HG03064 (cell line): ENCODE measurements around the gene TMEM38A.
"Not testable (repeated sequence)": the region's sequence is repeated elsewhere in the genome, so short reads cannot be mapped to it uniquely, and the experiment has no call there.

ENCODE experiments used
- ATAC-seq: cut with Tn5 transposase; IDR thresholded peaks from one replicate; pipeline ENCODE4 v1.9.1; 2021; ENCODE audit warnings: low read depth; ENCODE audit not compliant: unreplicated experiment

The TMEM38A gene

DNA sequence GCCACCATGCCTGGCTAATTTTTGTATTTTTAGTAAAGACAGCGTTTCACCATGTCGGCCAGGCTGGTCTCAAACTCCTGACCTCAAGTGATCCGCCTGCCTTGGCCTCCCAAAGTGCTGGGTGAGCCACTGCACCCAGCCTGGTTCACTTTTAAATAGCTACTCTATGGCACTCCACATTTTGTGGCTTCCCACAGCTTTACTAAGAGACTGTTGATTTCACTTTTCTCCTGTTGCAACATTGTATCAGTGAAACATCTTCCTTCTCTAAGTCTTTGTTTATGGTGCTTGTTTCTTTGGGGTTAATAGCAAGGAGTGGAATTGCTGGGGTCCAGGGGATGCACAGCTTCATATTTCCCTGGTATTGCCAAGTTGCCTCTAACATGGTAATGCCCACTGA, 12.3 kb downstream of the TMEM38A start:
- ATAC-seq = no peak

DNA sequence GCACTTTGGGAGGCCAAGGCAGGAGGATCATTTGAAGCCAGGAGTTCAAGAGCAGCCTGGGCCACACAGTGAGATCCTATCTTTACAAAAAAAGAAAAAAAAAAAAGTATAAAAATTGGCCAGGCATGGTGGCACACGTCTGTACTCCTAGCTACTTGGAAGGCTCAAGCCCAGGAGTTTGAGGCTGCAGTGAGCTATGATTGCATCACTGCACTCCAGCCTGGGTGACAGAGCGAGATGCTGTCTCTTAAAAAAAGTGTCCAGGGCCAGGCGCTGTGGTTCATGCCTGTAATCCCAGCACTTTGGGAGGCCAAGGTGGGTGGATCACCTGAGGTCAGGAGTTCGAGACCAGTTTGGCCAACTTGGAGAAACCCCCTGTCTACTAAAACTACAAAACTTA, 12.9 kb downstream of the TMEM38A start:
- ATAC-seq = not testable (repeated sequence)

DNA sequence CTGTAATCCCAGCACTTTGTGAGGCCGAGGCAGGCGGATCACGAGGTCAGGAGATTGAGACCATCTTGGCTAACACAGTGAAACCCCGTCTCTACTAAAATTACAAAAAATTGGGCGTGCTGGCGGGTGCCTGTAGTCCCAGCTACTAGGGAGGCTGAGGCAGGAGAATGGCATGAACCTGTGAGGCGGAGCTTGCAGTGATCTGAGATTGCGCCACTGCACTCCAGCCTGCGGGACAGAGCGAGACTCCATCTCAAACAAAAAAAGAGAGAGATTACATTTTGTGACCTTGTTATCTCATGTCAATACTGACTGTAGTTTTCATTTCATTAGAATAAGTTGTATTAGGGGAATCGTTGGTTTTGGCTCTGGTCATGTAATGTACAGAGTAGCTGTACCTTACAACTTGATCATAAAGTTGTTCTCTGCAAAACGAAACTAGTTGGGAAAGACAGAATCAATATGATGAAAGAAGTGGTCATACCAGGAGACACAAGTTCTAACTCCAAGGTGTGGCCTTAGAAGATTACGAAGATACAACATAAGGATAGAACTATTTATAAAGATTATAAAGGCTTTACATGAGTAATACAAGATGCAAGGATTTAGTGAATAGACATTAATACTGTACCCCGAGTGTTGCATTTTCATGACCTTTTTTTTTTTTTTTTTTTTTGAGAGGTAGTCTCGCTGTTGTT, 15.3 kb downstream of the TMEM38A start:
- no peak for ATAC-seq

DNA sequence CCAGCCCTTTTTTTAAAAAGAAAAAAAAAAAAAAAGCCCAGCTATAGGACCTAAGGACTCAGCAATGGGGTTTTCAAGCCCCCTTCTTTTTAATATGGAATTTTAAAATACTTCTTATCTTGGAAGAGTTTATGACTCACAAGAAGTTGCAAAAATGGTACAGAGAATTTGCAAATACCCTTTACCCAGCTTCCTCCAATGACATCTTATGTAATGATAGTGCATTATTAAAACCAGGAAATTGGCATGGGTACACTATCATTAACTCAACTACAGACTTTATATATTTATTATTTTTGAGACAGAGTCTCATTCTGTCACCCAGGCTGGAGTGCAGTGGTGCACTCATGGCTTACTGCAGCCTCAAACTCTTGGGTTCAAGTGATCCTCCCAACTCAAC, 16.1 kb downstream of the TMEM38A start:
- no peak for ATAC-seq

DNA sequence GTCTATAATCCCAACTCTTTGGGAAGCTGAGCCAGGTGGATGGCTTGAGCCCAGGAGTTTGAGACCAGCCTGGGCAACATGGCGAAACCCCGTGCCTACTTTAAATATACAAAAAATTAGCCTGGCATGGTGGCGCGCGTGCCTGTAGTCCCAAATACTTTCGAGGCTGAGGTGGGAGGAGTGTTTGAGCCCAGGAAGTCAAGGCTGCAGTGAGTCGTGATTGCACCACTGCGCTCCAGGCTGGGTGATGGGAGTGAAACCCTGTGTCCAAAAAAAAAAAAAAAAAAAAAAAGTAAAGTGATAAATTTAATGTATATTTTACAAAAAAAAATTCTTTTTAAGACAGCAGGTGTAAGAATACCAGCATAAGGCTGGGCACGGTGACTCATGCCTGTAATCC, 17.6 kb downstream of the TMEM38A start:
- ATAC-seq = no peak

DNA sequence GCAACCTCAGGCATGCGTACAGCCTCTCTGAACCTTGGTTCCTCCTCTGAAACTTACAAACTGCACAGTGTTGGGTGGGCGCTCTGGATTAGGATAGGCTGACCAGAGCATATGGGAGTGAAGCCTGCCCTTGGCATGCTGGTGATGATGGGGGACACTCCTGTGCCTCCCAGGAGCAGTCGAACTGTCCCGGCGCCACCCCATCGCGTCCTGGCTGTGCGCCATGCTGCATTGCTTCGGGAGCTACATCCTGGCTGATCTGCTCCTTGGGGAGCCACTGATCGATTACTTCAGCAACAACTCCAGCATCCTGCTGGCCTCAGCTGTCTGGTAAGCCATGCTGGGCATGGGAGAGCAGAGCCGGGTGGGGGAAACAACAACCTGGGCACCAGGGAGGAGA, 18.9 kb downstream of the TMEM38A start:
- ATAC-seq = no peak

DNA sequence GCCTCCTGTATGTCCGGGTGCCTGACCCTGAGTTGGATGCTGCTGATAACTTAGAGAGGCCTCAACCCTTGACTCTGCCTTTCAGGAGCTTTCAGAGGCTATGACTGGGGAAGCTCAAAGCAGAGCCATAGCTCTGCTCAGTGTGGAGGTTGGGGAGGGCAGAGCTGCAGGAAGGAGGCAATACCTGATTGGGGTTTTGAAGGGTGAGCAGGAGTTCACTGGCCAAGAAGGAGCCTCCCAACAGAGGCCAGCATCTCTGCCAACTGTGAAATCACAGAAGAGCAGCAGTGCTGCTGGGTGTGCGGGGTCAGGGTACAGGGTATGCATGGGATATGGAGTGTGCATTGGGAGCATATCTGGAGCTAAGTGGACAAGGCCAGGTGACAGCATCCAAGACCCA, 21.6 kb downstream of the TMEM38A start:
- ATAC-seq = no peak

DNA sequence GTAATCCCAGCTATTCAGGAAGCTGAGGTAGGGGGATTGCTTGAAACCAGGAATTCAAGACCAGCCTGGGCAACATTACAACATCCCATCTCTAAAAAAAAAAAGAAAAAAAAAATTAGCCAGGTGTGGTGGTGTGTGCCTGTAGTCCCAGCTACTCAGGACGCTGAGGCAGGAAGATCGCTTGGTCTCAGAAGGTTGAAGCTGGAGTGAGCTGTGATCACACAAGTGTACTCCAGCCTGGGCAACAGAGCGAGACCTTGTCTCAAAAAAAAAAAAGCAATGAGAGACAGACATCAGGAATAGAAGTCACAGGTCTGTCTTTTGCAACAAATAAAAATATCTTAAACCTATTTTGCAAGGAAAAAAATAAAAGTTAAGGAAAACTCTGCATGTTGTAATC, 23.3 kb downstream of the TMEM38A start:
- no peak for ATAC-seq

DNA sequence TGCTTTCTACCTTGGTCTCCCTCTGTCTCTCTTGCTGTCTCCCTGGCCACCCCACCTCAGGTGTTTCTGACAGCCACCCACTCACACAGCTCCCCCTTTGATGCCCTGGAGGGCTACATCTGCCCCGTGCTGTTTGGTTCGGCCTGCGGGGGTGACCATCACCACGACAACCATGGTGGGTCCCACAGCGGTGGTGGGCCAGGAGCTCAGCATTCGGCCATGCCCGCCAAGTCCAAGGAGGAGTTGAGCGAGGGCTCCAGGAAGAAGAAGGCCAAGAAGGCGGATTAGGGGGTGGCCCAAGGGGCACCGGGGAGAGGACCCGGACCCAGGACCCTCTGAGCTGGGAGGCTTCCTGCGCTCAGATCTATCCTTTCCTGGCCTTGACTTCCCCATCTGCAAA, 27.1 kb downstream of the TMEM38A start:
- no peak for ATAC-seq

DNA sequence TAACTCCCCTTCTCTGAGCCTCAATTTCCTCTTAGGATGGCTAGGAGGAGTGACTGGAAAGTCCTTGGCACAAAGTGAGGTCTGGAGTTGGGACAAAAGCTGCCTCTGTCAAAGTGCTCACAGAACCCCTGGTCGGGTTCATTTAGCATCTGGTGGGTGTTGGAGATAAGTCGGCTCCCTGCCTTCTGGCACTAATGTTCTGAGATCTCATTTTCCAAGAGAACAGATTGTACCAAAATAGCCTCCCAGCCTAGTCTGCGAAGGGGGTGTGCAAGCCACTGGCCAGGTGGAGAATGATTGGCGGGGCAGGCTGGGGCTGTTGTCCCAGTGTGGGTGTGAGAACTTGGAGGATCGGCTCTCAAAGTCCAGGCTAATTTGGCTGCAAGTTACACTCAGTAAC, 38.0 kb downstream of the TMEM38A start:
- no peak for ATAC-seq

DNA sequence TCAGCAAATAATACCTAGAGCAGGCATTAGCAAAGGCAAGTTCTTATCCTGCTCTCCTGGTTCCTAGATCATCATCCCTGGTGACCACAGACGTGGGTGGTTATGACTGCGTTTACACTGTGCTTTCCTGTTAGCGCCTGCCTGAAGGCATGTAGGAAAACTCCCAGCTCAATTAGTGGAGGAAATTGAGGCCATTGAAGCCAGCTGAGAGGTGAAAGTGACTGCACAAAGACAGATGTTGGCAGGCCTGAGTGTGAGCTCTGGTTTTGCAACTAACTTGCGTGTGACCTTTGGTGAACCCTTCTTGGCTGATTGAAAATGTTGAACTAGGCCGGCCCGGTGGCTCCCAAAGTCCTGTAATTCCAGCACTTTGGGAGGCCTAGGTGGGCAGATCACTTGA, 41.2 kb downstream of the TMEM38A start:
- no peak for ATAC-seq

DNA sequence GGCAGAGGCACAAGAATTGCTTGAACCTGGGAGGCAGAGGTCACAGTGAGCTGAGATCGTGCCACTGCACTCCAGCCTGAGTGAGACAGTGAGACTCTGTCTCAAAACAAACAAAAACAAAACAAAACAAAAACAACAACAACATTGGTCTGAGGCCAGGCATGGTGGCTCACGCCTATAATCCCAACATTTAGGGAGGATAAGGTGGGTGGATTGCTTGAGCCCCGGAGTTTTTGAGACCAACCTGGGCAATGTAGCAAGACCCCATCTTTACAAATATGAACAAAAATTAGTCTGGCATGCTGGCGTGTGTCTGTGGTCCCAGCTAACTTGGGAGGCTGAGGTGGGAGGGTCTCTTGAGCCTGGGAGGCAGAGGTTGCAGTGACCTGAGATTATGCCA, 42.7 kb downstream of the TMEM38A start:
- ATAC-seq = no peak

DNA sequence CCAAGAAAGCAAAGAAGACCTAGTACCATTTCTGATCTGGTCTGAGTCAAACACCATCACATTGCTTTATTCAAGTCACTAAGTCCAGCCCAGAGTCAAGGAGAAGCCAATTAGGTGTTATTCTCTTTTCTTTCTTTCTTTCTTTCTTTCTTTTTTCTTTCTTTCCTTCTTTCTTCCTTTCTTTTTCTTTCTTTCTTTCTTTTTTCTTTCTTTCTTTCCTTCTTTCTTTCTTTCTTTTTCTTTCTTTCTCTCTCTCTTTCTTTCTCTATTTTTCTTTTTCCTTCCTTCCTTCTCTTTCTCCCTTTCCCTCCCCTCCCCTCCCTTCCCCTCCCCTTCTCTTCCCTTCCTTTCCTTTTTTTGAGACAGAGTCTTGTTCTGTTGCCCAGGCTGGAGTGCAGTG, 49.9 kb downstream of the TMEM38A start:
- not testable (repeated sequence) for ATAC-seq

DNA sequence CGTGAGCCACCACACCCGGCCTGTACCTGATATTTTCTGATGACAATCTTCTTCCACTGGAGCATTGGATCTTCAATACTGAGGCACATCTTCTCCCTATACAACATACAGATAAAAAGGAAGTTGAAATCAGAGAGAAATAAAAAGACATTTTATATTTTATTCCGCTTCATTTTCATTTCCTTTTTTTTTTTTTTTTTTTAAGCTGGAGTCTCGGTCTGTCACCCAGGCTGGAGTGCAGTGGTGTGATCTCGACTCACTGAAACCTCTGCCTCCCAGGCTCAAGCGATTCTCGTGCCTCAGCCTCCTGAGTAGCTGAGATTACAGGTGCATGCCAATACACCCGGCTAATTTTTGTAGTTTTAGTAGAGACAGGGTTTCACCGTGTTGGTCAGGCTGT, 51.4 kb downstream of the TMEM38A start:
- not testable (repeated sequence) for ATAC-seq

DNA sequence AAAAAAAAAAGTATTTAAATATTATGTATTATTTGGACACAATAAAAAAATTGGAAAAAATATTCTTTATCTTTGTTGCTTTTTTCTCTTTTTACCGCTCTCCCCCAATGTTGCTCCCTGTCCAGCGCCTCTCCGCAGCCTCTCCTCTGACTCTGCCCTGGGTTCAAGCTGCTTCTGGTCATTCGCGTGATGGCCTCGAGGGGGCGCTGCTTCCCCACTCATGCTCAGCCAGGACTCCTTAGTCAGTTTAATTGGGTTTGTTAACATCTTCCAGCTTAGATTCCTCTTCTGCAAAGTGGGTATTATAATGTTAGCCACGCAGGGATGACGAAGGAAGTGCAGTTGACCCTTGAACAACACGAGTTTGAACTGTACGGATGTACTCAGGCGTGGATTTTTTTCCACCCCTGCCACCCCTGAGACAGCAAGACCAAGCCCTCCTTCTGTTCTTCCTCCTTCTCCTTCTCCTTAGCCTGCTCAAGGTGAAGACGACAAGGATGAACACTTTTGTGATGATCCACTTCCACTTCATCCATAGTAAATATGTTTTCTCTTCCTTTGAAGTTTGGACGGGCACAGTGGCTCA, 53.9 kb downstream of the TMEM38A start:
- ATAC-seq = no peak

DNA sequence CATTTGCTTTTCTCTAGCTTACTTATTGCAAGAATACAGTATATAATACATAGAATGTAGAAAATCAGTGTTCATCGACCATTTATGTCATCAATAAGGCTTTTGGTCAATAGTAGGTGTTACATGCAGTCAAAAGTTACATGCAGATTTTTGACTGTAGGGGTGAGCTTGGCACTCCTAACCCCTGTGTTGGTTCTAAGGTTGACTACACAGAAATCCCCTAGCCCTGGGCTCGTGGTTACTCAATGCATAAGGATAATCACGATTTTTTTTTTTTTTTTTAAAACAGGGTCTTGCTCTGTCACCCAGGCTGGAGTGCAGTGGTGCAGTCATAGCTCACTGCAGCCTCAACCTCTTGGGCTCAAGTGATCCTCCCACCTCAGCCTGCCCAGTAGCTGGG, 54.7 kb downstream of the TMEM38A start:
- ATAC-seq = no peak

DNA sequence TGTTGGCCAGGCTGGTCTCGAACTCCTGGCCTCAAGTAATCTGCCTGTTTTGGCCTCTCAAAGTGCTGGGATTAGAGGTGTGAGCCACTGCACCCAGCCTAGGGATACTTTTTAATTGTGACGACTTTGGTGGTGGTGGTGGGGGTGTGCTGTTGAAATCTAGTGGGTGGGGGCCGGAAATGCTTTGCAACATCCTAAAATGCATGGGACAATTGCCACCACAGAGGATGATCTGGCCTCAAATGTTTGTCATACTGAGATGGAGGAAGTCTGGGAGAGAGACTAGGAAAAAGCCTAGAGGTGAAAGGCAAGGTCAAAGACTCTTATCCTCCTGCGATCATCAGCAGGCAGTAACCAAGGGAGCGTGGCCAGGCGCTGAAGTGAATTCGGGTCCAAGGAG, 60.1 kb downstream of the TMEM38A start:
- ATAC-seq = no peak

DNA sequence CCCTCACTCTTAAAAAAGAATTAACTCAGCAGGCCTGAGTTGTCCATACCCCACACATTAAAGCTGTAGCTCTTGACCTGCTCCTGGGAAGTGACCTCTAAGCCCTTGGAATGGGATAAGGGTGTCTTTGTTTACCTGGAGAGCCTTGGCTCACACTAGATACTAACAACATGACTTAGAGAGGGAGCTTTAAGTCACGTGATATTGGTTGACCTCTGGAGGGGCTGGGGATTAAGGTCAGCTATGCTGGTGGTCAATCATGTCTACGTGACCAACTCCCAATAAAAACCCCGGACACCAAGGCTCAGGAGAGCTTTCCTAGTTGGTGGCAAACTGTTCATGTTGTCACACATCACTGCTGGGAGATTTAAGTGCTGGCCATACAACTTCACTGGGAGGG, 61.7 kb downstream of the TMEM38A start:
- no peak for ATAC-seq

DNA sequence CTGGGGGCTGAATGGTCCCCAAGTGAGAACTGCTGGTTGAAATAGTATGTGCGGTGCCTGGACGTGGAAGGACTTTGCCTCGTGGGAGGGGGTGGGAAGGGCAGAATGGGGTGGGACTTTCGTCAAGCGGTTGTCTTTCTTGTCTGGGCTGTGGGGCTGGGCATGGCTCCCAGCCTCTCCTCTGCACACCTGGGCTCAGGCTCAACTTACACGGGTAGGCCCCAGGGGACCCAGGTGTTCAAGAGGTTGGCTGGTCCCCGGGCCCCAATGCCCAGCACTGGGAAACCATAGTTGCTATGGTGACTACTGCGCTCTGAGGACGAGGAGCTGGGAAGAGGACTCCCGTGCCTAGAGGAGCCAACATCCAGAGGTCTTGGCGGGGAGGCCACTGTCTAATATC, 66.0 kb downstream of the TMEM38A start:
- ATAC-seq = no peak

DNA sequence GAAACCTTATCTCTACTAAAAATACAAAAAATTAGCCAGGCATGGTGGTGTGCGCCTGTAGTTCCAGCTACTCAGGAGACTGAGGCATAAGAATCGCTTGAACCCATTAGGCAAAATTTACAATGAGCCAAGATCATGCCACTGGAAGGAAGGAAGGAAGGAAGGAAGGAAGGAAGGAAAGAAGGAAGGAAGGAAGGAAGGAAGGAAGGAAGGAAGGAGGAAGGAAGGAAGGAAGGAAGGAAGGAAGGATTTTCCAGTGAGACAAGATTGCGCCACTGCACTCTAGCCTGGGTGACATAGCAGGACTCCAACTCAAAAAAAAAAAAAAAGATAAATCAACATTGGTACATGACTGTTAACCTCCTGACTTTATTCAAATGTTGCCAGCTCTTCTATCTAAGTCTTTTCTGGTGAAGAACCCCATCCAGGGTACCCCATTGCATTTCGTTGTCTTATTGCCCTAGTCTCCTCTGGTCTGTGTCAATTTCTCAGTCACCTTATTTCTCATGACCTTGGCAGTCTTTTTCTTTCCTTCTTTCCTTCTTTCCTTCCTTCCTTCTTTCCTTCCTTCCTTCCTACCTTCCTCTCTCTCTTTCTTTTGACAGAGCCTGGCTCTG, 74.8 kb downstream of the TMEM38A start:
- not testable (repeated sequence) for ATAC-seq

DNA sequence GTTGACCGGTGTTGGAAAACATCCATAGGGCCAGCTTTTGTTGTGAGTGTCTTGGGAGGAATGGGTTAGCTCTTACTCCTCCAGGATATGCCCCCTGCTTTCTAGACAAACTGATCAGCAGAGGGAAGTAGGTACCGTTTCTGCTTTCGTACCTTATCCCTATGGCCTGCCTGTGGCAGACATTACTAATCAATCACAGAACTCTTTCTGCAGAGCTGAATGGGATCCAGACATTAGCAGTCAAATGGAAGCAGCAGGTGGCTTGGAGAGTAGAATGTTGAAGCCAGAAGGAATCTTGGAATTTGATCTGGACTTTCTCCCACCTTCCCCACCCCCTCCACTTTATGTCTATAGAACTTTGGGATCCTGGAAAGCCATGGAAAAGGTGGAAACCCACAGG, 75.8 kb downstream of the TMEM38A start:
- ATAC-seq = no peak

DNA sequence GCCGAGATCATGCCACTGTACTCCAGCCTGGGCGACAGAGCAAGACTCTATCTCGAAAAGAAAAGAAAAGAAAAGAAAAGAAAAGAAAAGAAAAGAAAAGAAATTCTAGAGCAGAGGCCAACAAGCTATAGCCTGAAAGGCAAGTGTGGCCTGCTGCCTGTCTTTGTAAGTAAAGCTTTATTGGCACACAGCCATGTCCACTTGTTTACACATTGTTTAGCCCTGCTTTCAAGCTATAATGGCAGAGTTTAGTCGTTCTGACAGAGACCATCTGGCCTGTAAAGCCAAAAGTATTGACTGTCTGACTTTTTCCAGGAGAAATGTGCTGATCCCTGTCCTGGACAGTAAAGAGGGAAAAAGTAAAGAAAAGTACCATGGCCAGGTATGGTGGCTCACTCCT, 77.0 kb downstream of the TMEM38A start:
- no peak for ATAC-seq
